Stimulated activated CD4-positive, alpha-beta T cell treated with anti-CD3 and anti-CD28 coated beads, Interleukin-12 subunit alpha, Interleukin-12 subunit beta, amount 100 ng/mL, for 48 hours (primary cell): Measurements from ENCODE around the gene KDM4C.
"Not testable (repeated sequence)": the region's sequence is repeated elsewhere in the genome, so short reads cannot be mapped to it uniquely, and the experiment has no call there.

Source experiments
- DNase-seq, 3 donors: peaks; one replicate each; pipeline ENCODE4 v3.0.0-alpha.2; 2020; ENCODE audit warnings: low read depth in 2 of 3, low spot score in 1 of 3

Gene KDM4C

GRCh38 chr9:6802926-6803325 lies 45.2 kb downstream of the KDM4C start:
- DNase-seq, result no peak

GRCh38 chr9:6805532-6805931 lies 47.8 kb downstream of the KDM4C start:
- no peak for DNase-seq

- DNase-seq, result not testable (repeated sequence)
Measured at GRCh38 chr9:6806318-6806717, 48.5 kb downstream of the KDM4C start.

GRCh38 chr9:6807669-6808068 lies 49.9 kb downstream of the KDM4C start:
- DNase-seq, result not testable (repeated sequence)

GRCh38 chr9:6811436-6811835 lies 53.7 kb downstream of the KDM4C start:
- DNase-seq, result no peak

GRCh38 chr9:6816581-6816980 lies 58.8 kb downstream of the KDM4C start:
- no peak for DNase-seq

GRCh38 chr9:6818292-6818922 lies 60.6 kb downstream of the KDM4C start:
- no peak for DNase-seq

GRCh38 chr9:6819112-6819511 lies 61.3 kb downstream of the KDM4C start:
- no peak for DNase-seq

GRCh38 chr9:6819529-6819928 lies 61.8 kb downstream of the KDM4C start:
- DNase-seq, result no peak

- no peak for DNase-seq
Measured at GRCh38 chr9:6822696-6823095, 64.9 kb downstream of the KDM4C start.

- DNase-seq, result peak in 2 of 3 donors; percentile 10 to 63
Measured at GRCh38 chr9:6827439-6828145, 69.8 kb downstream of the KDM4C start.

- no peak for DNase-seq
Measured at GRCh38 chr9:6829027-6829426, 71.3 kb downstream of the KDM4C start.

GRCh38 chr9:6829536-6829935 lies 71.8 kb downstream of the KDM4C start:
- no peak for DNase-seq

GRCh38 chr9:6833518-6834192 lies 75.9 kb downstream of the KDM4C start:
- DNase-seq, result no peak

- no peak for DNase-seq
Measured at GRCh38 chr9:6834306-6834705, 76.5 kb downstream of the KDM4C start.

- no peak for DNase-seq
Measured at GRCh38 chr9:6838158-6838557, 80.4 kb downstream of the KDM4C start.

- no peak for DNase-seq
Measured at GRCh38 chr9:6842584-6842947, 84.8 kb downstream of the KDM4C start.

GRCh38 chr9:6843742-6844141 lies 86.0 kb downstream of the KDM4C start:
- no peak for DNase-seq

GRCh38 chr9:6844267-6844666 lies 86.5 kb downstream of the KDM4C start:
- DNase-seq, result no peak

- no peak for DNase-seq
Measured at GRCh38 chr9:6845128-6845826, 87.5 kb downstream of the KDM4C start.

GRCh38 chr9:6845880-6846279 lies 88.1 kb downstream of the KDM4C start:
- DNase-seq, result no peak
